OCI-LY1 (cell line): ENCODE data around the gene PEX26.

Source experiments
- CTCF ChIP-seq: fragments of 200-600 bp; sonication (generic), shearing (Covaris generic); IDR thresholded peaks from 2 replicates; pipeline ENCODE4 v1.5.1; 2017; ENCODE audit warnings: mild to moderate bottlenecking, antibody characterized with exemption, low read length, moderate library complexity, mixed read lengths
- EZH2 ChIP-seq: fragments of 200-600 bp; sonication (generic), shearing (Covaris generic); IDR thresholded peaks from 2 replicates; pipeline ENCODE4 v1.8.0; 2017; ENCODE audit warnings: borderline replicate concordance, mixed run types, mild to moderate bottlenecking, antibody characterized with exemption, low read length, moderate library complexity, mixed read lengths

GRCh38 chr22:18115906-18116371 lies 38.1 kb downstream of the PEX26 start:
- TF ChIP-seq EZH2 (no peak), CTCF (no peak)
